Bronchial epithelial cell (primary cell): ENCODE data around the gene IL13RA2. TPM values are rescaled to one million over a fixed set of nuclear protein-coding genes. Genes with fewer than 3 reads are reported as not detected.

Experiments
- DNase-seq: peaks from one replicate; pipeline ENCODE4 v3.0.0-alpha.2; 2010; ENCODE audit warnings: low read depth
- FAIRE-seq: peaks from 2 replicates; lab custom pipeline; 2011; peaks lifted over from hg19 to GRCh38; lab: Jason Lieb, UNC
- H3K27me3 ChIP-seq: 2 replicates; pipeline ENCODE4 v1.5.1; 2011; ENCODE audit warnings: low read length; ENCODE audit not compliant: control insufficient read depth, insufficient read depth
- H3K36me3 ChIP-seq: 2 replicates; pipeline ENCODE4 v1.5.1; 2011; ENCODE audit warnings: low read length; ENCODE audit not compliant: control insufficient read depth, insufficient read depth
- H3K4me3 ChIP-seq: 2 replicates; pipeline ENCODE4 v1.5.1; 2011; ENCODE audit warnings: mild to moderate bottlenecking, low read depth, low read length, control low read depth
- total RNA-seq: library from RNA; depleted of rRNA; stranded (reverse); fragments of >200 nt; gene quantifications from 2 replicates; pipeline ENCODE4 v1.2.1, GENCODE V29; 2014
- TF ChIP-seq, protein P1 (sequence below): IDR thresholded peaks from 2 replicates; pipeline ENCODE4 v1.5.1; 2011; ENCODE audit warnings: mild to moderate bottlenecking, moderate library complexity, low read length, control low read depth, inconsistent platforms; ENCODE audit not compliant: insufficient read depth, severe bottlenecking

IL13RA2 gene
- total RNA-seq, 1 donor from 2014 or later = 17.1 TPM

DNA sequence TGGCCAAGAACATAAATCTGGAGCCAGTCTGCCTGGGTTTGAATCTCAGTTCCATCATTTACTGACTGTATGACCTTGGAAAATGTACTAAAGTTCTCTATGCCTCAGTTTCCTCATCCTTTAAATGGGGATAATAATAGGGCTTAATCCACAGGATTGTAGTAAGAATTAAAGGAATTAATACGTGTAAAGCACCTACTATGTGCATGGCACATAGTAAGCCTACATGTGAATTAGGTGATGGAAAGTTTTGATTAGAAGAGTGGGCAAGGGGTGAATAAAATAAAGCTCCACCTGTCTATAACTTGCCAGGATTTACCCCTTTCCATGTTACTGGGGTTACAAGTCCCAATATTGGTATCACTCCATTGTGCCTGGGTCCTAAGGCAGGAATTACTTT is 35.8 kb upstream of the IL13RA2 start:
- no peak for FAIRE-seq
- Histone ChIP-seq H3K36me3 (no peaks in the 10 kb centered on the region), H3K27me3 (no peaks in the 10 kb centered on the region), H3K4me3 (no peak overlapping the region)
- TF ChIP-seq, protein P1, sequence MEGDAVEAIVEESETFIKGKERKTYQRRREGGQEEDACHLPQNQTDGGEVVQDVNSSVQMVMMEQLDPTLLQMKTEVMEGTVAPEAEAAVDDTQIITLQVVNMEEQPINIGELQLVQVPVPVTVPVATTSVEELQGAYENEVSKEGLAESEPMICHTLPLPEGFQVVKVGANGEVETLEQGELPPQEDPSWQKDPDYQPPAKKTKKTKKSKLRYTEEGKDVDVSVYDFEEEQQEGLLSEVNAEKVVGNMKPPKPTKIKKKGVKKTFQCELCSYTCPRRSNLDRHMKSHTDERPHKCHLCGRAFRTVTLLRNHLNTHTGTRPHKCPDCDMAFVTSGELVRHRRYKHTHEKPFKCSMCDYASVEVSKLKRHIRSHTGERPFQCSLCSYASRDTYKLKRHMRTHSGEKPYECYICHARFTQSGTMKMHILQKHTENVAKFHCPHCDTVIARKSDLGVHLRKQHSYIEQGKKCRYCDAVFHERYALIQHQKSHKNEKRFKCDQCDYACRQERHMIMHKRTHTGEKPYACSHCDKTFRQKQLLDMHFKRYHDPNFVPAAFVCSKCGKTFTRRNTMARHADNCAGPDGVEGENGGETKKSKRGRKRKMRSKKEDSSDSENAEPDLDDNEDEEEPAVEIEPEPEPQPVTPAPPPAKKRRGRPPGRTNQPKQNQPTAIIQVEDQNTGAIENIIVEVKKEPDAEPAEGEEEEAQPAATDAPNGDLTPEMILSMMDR = no peak
- DNase-seq = no peak

DNA sequence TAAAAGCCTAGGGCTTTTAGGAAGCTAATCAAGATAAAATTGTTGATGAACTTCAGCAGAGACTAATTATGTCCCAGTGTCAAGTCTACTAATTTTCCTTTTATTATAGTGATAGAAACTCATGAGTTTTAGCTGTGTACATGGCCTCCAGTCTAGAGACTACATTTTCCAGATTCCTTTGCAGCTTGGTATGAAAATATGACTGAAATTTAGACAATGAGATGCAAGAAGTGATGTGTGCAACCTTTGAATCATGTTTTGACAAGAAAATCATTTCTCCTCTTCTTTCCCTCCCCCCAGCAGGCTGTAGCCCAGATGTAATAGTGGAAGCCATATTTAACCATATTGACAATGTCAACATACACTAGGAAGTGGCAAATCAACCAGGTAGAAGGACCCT is 30.3 kb upstream of the IL13RA2 start:
- TF ChIP-seq, protein P1 = no peak
- no peaks in the 10 kb centered on the region for H3K36me3 ChIP-seq
- H3K4me3 ChIP-seq = no peak overlapping the region
- no peaks in the 10 kb centered on the region for H3K27me3 ChIP-seq
- DNase-seq = peak; percentile 29
- FAIRE-seq = no peak

DNA sequence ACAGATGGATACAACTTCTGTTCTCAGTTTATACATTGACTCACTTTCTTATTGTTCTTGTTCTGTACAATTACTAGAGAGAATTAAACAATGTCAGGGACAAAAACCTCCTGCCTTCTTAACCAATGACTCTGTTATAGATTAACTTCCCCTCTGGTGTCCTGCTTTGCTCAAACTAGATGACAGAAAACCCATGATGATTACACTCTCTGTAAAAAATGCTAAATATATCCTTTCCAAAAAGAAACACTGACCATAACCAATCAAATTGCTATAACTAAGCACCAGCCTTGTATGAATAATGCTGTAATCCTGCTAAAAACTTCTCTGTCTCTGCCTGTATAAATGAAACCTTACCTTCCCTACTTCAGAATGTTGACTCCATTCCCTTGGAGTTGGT is 29.8 kb upstream of the IL13RA2 start:
- Histone ChIP-seq H3K27me3 (no peaks in the 10 kb centered on the region), H3K4me3 (no peak overlapping the region), H3K36me3 (no peaks in the 10 kb centered on the region)
- TF ChIP-seq, protein P1 = no peak
- FAIRE-seq (no peak), DNase-seq (no peak)

DNA sequence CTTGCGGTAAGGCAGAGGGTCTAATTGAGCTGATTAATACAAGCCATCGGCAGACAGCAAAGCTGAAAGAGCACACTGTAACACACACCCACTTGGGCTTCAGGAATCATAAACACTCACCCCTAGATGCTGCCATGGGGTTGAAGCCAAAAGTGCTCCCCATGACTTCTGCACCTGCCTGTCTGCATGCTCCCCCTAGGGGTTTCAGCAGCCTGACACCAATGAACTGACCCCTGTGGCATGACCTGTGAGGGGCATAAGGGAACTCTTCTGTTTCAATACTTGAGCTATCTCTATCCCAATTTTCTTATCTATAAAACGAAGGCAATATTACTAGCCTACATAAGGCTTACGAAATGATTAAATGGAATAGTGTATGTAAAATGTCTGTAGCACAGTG is 23.0 kb upstream of the IL13RA2 start:
- FAIRE-seq = no peak
- TF ChIP-seq, protein P1 = no peak
- no peak overlapping the region for H3K4me3 ChIP-seq
- DNase-seq = no peak
- H3K27me3 ChIP-seq = no peaks in the 10 kb centered on the region
- H3K36me3 ChIP-seq = no peaks in the 10 kb centered on the region

DNA sequence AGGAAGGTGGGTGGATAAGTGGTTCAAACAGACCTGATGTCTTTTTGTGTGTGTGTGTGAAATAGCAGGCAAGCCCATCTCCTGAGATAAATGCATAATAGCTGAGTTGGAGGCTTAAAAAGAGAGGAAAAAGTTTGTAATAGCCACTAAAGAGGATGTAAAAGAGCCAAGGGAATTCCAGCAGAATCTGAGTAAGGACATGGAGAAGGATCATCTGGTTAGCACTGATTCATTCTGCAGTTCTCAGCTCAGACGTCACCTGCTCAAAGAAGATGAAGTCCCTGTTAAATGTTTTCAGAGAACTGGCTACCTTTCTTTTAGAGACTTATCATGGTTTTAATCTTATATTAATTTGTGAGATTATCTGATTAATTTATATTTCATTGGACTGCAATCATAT is 21.0 kb upstream of the IL13RA2 start:
- Histone ChIP-seq H3K4me3 (no peak overlapping the region), H3K27me3 (no peaks in the 10 kb centered on the region), H3K36me3 (no peaks in the 10 kb centered on the region)
- no peak for DNase-seq
- TF ChIP-seq, protein P1 = no peak
- FAIRE-seq = no peak

DNA sequence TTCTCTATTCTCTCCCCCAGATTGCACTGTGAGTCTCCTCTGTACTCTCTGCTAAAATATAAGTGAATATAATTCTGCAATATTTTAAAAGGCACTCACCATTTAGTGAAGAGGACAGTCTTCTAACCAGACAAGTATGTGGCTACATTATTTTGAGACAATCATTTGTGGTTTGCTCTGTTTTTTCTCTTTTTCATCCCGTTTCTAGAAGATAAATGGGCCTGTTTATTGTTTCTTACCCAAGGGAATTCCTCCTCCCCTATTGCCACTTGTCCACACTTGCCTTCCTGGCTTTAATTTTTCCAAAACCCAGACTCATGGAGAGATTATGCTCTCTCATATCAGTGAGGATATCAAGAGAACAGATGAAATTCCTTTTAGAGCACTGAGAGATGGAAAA is 18.6 kb upstream of the IL13RA2 start:
- FAIRE-seq (no peak), DNase-seq (no peak)
- TF ChIP-seq, protein P1 = no peak
- Histone ChIP-seq H3K27me3 (no peaks in the 10 kb centered on the region), H3K36me3 (no peaks in the 10 kb centered on the region), H3K4me3 (no peak overlapping the region)
